Pons (tissue), 1 donor: Measurements from ENCODE around the gene SEMA4C.
A peak's percentile ranks its signal among the peaks of the same experiment; 100 is the strongest.

ENCODE experiments used
- DNase-seq: peaks from one replicate; pipeline ENCODE4 v3.0.0-alpha.2; 2016; ENCODE audit warnings: low spot score

The SEMA4C gene

DNA sequence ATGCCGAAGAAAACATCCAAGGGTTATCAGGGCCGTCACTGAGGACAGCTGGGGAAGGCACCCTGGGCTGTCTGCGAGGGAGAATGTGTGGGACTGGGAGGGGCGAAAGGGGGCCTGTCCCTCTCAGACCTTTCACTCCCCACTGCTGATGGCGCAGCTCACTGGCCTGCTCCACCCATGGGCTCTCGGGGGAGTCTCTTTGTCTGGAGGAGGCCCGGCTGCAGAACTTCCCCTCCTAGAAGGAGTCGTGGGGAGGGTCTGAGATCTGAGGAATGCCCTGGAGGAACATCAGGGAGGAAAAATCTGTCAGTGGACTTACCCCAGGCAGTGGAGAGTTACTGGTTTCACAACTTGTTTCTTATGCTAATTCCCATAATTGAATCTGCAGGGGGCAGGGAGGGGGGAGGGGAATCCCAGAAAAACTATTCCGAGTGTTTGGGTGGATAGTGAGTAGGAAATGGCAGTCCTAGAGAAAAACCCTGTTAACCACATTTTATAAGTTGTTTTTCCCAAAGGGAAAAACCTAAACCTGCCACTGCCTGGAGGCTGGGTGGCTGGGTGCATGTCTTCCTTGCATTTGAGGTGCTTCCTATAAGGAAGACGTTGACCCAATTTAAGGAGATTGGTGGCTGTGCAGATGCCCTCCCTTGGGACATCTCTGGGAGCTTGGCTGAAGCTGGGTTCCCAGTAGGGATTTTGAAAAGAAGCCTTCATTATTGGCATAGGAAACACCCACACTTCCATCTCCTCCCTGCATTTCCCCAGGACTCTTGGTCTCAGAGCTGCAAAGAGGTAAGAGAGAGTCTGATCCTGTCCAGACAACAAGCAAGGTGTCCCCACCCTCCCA lies 11.7 kb upstream of the SEMA4C start:
- DNase-seq = no peak

DNA sequence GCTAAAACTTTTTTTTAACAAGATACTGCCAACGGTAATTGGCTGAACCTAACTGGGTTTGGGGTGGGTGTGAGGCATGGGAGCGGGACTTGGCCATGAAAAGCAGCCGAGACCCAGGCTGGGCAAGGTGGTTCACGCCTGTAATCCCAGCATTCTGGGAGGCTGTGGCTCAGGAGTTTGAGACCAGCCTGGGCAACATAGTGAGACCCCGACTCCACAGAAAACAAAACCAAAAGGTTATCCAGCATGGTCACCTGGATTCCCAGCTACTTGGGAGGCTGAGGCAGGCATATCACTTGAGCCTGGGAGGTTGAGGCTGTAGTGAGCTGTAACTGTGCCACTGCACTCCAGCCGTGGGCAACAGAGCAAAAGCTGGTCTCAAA lies 11.0 kb upstream of the SEMA4C start:
- no peak for DNase-seq

DNA sequence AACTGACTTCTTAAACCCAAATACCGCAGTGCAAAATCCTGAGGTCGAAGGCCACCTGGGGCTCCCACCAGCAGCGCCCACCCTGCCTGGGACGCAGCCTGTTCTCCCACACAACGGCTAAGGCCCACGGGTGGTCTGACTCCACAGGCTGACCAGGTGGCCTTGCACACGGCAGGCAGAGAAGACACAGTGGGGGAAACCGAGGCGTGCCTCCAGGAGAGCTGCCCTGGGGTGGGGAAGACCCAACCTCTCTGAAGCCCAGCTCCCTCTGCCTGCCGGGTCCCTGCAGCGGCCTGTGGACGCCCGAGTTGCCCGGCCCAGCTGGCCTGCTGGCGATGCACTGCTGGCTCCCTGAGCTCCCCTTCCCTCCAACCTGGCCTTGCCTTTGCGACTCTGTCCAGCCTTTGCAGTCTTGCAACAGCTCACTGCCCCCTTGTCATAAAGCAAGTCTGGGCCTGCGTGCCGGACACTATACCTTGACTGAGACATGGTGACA lies 9.7 kb upstream of the SEMA4C start:
- no peak for DNase-seq

DNA sequence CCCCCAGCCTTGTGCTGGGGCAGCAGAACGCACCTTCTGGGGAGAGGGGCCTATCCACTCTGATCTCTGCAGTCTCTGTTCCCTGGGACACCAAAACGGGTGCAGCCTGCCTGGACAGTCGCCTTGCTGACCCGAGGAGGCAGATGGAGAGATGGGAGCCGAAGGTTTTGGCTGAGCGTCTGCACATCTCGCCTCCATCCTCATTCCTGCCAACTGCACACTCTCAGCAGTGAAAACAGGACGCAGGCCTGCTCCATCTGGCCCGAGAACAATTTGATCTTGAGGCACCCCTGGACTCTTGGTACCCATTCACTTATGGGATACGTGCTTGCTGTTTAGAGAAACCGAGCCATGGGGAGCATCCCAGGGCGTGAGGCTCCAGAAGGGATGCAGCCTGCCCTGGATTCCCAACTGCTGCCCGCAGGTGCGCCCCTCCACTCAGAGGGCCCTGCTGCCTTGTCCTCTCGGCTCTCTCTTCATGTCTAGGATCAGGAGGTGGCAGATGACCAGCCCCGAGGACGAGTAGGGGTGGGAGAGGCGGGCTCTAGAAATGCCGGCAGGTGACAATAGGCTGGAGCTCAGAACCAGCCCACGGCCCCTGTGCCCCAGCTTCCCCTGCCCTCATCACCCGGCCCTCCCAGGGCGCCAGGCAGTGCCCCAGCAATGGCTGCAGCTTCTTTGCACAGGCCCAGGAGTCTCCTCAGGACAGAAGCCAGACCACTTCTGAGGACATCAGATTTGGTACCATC lies 9.1 kb upstream of the SEMA4C start:
- no peak for DNase-seq

DNA sequence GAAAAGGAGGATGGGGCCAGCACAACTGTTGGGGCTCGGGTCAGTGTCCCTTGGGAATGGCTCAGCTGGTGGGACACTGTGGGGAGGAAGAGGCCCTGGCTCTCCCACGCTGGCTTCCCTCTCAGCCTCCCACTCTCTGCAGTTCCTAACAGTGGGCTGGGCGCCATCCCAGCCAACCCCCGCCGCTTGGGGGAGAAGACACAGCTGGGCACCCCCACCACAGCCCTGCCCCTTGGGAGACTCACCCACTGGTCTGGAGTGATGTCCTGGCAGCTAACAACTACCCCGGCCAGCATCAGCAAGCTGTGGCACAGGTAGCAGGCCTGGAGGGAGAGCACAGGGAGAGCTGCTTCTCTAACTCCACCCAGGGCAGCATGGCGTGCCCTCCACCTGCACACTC lies 8.3 kb upstream of the SEMA4C start:
- DNase-seq = no peak

DNA sequence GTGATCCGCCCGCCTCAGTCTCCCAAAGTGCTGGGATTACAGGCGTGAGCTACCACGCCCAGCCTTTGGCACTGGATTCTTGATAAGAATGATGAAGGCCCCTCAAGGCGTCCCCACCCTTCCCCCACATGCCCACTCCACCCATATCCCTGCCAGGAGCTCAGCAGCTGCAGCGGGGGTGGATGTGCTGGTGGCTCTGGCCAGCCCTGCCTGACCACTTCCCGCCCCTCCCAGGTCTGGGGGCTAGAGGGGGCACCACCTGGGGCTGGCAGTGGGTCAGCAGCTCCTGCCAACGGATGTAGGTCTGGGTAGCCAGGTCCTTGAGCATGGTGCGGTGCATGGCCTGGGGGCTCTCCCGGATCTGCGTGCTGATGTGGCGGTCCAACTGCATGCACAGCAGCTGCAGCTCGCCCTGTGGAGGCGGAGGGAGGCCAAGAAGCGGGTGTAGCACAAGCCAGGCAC lies 7.8 kb upstream of the SEMA4C start:
- DNase-seq = no peak

DNA sequence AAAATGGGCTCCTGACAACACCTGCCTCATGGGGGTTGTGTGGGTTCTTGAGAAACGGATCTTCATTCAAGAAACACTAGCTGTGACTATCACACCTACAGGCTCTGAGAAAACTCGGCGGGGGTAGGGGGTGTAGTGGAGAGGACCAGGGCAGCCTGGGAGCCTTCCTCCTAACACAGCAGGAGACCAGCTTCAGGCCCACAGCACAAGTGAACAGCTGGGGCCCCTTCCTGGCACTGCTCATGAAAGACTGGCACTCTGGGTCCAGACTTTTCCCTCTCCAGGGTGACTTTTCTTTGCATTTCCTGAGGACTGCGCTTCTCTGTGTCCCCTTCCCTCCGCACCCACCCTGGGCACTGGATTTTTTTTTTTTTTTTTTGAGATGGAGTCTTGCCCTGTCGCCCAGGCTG lies 7.2 kb upstream of the SEMA4C start:
- no peak for DNase-seq

DNA sequence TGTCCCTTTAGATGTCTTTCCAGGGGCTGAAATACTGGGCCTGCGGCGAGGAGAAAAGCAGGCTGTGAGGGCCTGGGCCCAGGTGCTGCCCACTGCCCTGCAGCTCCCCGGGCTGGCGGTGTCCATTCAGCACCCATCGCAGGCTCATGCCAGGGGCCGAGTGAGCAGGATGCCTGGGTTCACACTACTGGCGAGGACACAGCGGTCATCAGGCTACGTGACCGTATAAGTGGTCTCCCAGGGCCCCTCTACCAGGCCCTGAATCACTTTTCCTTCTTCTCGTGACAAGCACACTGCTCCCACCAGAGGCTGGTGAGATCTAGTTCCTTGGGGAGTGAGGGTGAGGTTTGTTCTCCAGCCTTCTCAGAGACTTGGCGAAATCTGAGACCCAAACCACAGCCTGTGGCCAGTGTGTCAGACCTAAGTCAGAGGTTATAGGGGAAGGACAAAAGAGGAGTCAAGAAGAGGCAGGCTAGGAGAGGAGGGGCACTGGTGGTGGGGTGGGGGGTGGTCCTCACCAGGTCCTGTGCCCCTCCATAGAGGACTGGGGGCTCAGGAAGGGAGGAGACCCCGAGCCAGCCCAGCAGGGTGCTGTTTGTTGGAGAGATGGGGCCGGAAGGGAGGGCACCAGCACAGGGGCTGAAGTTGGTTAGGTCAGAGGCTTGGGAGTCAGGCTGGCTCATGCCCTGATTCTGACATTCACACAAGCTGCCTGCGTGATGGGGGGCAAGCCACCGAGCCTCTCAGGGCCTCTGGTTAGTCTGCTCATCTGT lies 6.6 kb upstream of the SEMA4C start:
- DNase-seq = no peak

DNA sequence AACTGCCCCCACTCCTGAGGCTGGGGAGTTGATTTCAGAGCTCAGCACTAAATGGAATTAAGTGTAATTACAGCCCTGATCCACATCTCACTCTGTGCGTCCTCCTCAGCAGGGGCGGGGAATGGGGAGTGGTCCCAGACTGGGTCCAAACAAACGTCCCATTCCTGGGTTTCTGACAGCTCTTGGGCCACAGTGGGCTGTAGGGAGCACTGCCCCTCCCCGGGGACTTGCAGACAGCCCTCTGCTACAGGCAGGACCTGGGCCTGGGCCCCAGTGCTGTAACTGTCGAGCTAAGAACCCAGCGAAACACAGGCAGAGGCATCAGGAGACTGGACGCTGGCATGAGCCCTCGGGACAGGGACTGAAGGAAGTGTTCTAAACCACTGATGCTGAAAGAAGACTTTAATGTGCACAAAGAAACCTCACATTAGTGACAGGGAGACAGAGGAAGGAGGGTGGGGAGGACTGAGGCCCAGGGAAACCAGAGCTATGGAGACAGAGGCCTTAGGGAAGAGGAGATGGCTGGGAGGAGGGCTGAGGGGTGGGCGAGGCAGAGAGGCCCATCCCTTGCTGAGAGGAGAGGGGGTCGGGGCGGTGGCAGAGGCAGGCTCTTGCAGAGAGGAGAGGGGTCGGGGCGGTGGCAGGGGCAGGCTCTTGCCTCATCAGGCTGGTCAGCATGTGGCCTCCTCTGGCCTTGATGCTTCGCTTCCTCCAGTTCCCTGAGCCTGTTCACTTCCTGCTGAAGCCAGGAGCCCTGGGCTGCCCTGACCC lies 5.8 kb upstream of the SEMA4C start:
- peak; percentile 62 for DNase-seq

DNA sequence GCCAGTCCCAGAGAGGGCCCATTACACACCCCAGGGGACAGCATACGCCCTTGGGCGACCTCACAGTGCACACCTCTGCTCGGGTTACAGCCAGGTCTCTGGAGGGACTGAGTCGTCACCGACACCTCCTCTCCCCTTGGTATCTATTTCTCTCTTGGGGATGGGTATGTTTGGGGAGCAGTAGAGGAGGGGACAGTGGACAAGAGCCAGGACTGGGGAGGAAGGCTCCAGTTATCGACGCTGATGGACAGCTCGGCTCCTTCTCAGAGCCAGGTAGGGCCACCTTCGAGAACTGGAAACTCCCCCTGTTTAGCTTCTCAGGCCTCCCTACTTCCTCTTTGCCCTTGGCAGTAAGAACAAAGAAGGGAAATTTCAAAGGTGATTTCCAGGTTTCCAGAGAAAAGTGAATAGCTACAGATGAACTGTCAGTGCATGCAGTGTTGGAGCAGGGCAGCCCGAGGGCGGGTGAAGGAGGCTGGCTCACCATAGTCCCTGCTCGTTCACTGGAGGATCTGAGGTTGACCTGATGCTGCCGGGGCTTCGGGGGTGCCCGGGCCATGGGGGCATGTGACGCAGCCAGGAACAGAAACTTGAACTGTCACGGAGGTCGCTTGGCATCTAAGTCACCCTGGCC lies 4.4 kb upstream of the SEMA4C start:
- DNase-seq = no peak

DNA sequence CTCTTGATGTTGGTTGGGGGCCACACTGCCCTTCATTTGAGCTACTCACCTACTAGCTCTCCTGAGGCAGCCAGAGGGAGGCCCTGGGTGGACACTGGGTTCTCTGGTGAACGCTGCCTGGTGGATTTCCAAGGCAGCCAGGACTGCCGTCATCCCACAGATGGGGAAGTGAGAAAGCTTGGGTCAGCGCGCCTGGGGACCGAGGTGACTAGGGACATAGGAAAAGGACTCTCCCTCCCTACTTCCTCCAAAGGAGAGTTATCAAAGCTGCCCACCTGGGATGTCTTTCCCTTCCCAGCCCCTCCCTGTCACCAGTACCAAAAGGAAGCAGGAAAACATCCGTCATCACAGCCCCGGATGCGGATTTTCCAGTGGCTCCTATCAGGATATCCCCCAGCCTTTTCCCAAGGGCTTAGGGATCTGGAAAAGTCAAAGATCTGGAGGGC lies 3.8 kb upstream of the SEMA4C start:
- peak; percentile 62 for DNase-seq

DNA sequence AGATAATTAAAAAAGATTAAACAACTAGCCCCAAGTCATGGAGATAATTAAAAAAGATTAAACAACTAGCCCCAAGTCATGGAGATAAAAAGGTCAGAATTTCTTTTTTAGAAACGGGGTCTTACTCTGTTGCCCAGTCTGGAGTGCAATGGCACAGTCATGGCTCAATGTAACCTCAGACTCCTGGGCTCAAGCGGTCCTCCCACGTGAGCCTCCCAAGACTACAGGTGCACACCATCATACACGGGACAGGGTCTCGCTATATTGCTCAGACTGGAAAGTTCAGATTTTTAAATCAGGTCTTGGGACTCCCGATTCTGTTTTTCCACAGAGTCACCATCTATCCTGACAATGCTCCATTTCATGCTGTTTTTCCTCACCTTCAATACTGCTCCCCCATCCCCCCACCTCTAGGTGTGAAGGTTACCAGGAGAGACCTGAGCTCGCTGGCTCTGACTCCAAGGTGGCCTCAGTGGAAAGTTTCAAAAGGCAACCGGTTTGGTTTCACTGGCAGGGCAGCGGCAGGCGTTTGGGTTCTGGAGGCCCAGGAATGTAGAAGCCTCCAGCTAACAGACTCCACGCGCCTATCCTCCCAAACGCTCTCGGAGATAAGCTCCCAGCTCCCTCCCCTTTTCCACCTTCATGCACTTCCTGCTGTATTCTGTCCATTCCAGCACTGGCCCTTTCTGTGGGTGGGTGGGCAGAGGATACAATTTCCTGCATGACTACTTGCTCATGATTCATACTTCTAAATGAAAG lies 2.9 kb upstream of the SEMA4C start:
- no peak for DNase-seq

DNA sequence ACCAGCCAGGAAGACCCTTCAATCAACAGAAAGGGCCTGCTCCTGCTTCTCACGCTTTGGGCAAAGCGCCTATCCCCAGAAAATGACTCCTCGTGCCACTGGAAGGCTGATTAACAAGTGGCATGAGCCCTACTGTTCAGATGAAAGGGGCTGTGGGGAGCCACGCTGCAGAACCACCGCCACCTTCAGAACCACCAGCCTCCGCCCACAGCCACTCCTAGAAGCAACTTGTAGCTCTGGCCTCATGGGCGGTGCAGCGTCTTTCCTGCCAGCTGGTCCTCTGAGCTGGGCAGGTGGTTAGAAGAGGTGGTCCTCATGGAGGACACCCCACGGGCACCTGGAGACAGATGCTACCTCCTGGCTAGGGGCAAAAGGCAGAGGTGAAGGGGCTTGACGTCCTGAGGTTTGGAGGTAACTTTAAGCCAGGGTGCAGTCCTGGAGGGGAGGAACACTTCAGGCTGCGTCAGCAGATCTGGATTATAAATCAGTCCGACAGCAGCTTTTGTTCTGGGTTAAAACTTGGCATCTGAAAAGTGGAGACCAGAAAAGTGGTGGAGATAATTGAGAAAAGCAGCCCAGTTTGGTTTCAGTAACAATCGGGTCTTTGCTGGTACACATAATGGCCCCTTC lies 861 bp upstream of the SEMA4C start:
- DNase-seq = peak; percentile 92

DNA sequence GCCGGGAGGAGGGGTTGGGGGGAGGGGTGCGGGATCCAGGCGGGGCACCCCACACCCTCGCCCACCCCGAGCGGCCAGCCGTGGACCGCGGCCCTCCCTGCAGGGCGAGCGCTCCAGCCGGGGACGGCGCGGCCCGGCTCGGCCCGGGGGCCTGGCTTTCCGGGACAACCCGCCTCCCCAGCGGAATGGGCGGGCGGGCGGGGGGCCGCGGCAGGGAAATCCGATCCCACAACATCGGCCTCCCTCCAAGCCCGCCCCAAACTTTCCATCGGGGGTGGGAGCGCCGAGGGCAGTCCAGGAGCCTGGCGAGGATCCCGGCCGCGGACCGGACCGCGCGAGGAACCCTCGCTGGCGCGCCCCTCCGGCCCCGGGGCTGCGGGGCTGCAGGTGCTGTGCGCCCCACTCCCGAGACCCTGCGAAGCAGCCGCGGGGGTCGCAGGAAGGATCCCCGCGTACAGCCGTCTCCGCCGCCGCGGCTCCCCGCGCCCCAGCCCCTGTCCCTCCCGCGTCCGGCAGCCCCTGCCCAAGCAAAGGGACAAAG lies 529 bp downstream of the SEMA4C start:
- DNase-seq = no peak

DNA sequence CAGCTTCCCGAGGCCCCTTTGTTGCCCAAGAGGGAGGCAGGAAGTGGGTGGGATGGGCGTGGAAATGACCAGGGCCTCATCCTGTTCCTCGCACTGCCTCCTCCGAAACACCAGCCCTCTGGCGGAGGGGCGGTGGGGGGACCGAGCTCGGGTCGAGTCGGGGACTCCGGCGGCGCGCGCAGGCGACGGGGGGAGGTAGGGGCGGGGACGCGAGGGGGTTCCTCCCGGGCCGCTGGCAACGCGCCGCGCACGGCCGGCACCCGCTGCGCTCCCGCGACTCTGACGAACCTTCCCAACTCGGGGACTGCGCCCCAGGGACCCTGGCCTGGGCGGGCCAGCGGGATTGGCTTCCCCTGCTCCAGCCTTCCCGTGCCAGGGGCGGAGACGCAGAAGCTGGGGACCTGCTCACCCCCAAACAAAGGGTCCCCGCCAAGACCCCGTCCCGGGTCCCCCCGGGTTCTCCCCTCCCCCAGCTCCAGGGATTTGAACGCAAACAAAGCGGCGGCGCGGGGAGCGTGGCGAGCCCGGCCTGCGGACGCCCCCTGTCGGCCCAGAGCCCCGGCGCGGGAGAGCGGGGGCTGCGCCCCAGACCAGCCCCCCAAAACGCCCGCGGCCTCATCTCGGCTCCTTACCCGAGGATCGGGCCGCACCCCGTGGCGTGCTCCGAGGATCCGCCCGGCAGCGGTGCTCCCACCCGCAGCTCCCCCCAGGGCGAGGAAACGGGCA lies 1.2 kb downstream of the SEMA4C start:
- peak; percentile 73 for DNase-seq

DNA sequence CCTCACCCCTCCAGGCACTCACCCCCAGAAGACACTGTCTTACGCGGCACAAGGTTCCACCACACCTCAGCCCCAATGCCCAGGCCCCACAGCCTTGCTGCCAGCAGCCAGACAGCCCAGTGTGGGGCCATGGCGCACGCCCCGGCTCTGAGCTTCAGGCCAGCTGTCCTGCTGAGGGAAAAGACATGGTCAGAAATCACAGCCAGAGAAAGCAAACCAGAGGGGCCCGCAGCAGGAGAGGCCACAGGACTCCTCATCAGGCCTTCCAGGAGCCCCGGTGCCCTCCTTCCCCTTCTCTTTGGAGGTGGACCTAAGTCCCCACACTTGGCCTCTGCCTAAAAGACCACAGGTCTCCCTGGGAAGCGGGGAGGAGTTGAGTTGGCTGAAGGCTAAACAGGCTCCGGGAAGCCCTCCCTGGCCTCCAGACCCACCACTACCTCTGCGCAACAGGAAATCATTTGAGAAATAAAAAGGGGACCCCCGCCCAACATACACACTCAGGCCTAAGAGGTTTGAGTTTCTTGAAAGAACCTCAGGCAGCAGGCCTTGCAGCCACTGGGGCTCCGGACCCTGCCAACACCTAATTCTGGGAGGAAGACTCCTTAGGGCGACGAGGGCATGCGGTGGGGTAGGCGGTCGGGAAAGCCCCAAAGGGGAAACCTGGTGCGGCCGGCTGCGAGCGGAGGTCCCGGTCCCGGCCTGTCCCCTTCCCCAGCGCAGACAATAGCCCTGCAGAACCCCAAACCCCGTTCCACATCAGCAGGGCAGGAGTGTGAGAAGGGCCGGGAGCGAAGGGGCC lies 1.9 kb downstream of the SEMA4C start:
- DNase-seq = no peak

DNA sequence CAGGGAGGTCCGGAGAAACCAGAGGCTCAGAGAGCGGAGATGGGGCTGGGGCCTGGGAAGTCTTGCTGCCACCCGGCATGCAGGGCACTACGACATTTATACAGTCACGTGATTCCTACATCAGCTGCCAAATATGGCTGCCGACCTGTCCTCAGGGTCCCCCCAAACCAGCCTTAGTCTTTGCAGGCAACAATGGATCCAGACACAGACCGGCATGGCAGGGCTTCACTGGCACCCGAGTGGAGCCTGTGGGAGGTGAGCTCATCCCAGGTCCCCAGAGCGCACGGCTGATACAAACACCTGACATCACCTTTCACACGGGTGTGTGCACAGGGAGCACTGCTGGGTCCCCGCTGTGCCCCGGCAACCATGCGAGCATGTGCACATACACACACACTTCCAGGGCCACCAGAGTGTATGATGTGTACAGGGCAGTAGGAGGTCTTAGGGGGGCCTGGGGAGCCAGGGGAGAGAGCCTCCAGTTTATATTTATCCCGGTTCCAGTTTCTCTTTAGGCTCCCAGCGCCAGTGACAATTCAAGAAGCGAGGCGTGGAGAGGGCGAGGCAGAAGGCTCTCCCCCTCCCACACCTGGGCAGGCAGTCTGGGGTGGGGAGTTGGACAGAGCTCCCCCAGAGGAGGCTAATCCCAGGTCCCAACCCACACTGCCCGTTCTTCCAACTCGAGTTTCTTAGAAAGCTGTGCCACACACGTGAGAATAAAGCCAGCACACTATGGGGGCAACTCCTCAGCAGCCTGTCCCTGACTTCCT lies 2.7 kb downstream of the SEMA4C start:
- DNase-seq = no peak
